Suppressor macrophage (primary cell): ENCODE results near the gene VPS39.

ENCODE experiments used
- DNase-seq, 4 experiments: peaks; one replicate each; pipeline ENCODE4 v3.0.0-alpha.2; 2020 to 2022

VPS39 gene

GRCh38 chr15:42201801-42202200 is 6.3 kb downstream of the VPS39 start:
- DNase-seq = no peak

GRCh38 chr15:42199126-42199525 is 9.0 kb downstream of the VPS39 start:
- DNase-seq = no peak

GRCh38 chr15:42198516-42198915 is 9.6 kb downstream of the VPS39 start:
- no peak for DNase-seq

GRCh38 chr15:42194513-42194912 is 13.6 kb downstream of the VPS39 start:
- DNase-seq = peak; percentile 46 to 72 (median 66)

- no peak for DNase-seq
Observed at GRCh38 chr15:42193383-42193782, 14.7 kb downstream of the VPS39 start.

GRCh38 chr15:42191610-42192346 is 16.3 kb downstream of the VPS39 start:
- DNase-seq = no peak

GRCh38 chr15:42190370-42190769 is 17.7 kb downstream of the VPS39 start:
- no peak for DNase-seq

GRCh38 chr15:42185801-42186200 is 22.3 kb downstream of the VPS39 start:
- peak; percentile 39 to 78 (median 58) for DNase-seq

- no peak for DNase-seq
Observed at GRCh38 chr15:42184736-42185135, 23.4 kb downstream of the VPS39 start.

GRCh38 chr15:42184296-42184695 is 23.8 kb downstream of the VPS39 start:
- DNase-seq = peak; percentile 80 to 95 (median 90)

- peak; percentile 54 to 79 (median 76) for DNase-seq
Observed at GRCh38 chr15:42182961-42183360, 25.1 kb downstream of the VPS39 start.

GRCh38 chr15:42182328-42182886 is 25.7 kb downstream of the VPS39 start:
- DNase-seq = peak in 2 of 4 experiments; percentile 19 to 52

GRCh38 chr15:42178056-42178455 is 30.0 kb downstream of the VPS39 start:
- no peak for DNase-seq

GRCh38 chr15:42175671-42176070 is 32.4 kb downstream of the VPS39 start:
- DNase-seq = no peak

GRCh38 chr15:42172475-42172874 is 35.6 kb downstream of the VPS39 start:
- no peak for DNase-seq

GRCh38 chr15:42171795-42172194 is 36.3 kb downstream of the VPS39 start:
- no peak for DNase-seq

GRCh38 chr15:42171122-42171521 is 37.0 kb downstream of the VPS39 start:
- DNase-seq = peak in 2 of 4 experiments; percentile 5 to 38

GRCh38 chr15:42166225-42166940 is 41.7 kb downstream of the VPS39 start:
- DNase-seq = no peak

GRCh38 chr15:42165106-42165505 is 43.0 kb downstream of the VPS39 start:
- DNase-seq = peak; percentile 41 to 65 (median 58)

- no peak for DNase-seq
Observed at GRCh38 chr15:42163947-42164550, 44.1 kb downstream of the VPS39 start.

GRCh38 chr15:42163291-42163690 is 44.8 kb downstream of the VPS39 start:
- no peak for DNase-seq

GRCh38 chr15:42160136-42160535 is 48.0 kb downstream of the VPS39 start:
- DNase-seq = no peak

- no peak for DNase-seq
Observed at GRCh38 chr15:42159381-42160015, 48.6 kb downstream of the VPS39 start.
